DLD1 (cell line): ENCODE measurements around the gene NEXMIF.
"Not testable (repeated sequence)": the region's sequence is repeated elsewhere in the genome, so short reads cannot be mapped to it uniquely, and the experiment has no call there.

Experiments
- in situ Hi-C: cut with HindIII; loops from 2 replicates; pipeline ENCODE4 v1.10.0; 2017; ENCODE audit warnings: low sequenced_read_pairs

NEXMIF gene

GRCh38 chrX:74925225-74926088 is at the start of gene NEXMIF:
TSS of gene NEXMIF (minus strand) at chrX:74925452.
- in situ Hi-C loops: no loop called here

DNA sequence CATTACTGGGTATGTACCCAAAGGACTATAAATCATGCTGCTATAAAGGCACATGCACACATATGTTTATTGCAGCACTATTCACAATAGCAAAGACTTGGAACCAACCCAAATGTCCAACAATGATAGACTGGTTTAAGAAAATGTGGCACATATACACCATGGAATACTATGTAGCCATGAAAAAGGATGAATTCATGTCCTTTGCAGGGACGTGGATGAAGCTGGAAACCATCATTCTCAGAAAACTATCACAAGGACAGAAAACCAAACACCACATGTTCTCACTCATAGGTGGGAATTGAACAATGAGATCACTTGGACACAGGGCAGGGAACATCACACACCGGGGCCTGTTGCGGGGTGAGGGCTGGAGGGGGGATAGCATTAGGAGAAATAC is 36.7 kb upstream of the NEXMIF start:
- in situ Hi-C loops: not testable (repeated sequence)

GRCh38 chrX:74949717-74950116 is 24.5 kb upstream of the NEXMIF start:
- in situ Hi-C loops: no loop called here

DNA sequence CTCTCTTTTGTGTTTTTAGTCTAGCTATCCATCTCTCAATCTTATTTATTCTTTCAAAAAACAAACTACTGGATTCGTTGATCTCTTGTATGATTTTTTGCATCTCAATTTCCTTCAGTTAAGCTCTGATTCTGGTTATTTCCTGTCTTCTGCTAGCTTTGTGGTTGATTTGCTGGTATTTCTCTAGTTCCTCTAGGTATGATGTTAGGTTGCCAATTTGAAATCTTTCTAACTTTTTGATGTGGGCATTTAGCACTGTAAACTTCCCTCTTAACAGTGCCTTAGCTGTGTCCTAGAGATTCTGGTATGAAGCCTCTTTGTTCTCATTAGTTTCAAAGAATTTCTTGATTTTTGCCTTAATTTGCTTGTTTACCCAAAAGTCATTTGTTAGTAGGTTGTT is 15.2 kb upstream of the NEXMIF start:
- in situ Hi-C loops: no loop called here

GRCh38 chrX:74931214-74931613 is 6.0 kb upstream of the NEXMIF start:
- in situ Hi-C loops: no loop called here

DNA sequence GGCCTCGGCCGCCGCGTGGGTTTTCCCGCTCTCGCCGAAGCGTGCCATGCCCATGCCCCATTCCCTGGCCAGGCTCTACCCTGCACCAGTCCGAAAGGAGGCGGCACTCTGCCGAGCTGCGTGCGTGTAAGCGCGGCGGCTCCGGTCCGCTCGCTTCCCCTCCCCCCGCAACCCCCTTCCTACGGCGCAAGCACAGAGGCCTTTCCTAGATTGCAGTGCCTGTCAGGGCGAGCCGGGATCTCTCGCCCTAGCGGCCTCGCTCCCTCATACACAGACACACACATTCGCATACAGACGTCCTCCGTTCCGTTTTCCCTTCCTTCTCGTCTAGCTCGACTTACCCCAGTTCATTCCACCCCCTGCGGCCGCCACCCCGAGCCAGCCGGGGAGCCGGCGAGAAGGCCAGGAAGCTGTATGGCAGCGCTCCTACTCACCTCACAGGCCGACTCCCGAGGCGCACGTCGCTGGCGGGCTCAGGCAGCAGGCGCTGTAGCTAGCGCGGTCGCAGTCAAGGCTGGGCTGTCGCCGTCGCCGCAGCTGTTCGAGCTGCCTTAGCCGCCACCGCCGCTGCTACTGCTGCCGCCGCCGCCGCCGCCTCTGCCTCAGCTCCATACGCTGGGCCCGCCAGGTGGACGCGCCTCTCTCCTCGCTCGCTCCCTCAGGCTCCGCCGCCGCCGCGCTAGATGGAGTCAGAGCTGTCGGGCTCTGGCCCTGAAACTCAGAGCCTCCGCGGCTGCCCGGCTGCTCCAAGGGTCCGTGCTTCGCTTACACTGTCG is 615 bp downstream of the NEXMIF start:
- in situ Hi-C loops: no loop called here

DNA sequence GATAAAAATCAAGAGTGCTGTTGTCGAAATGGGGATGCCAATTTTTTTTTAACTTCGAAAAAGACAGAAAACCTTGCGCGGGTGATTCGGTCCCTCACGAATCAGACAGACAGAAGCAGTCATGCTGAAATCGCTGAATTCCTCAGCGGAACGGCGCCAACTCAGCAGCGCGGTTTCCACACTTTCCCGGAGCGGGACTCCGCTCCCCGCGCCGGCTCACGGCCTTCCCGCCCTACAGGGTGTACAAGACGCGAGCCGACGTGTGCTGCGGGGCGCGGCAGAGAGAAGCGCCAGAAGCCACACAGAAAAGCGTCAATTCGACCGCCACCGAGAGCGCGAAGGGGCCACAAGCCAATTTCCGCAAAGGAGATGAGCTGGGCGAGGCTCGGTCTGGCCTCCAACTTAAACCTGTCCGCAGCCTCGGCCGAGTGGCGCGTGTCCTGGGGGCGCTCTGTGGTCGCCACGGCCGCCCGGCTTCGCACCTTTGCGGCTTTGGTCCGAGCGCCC is 1.3 kb downstream of the NEXMIF start:
- in situ Hi-C loops: no loop called here

GRCh38 chrX:74922922-74923543 is 2.2 kb downstream of the NEXMIF start:
- in situ Hi-C loops: no loop called here

GRCh38 chrX:74911494-74911893 is 13.8 kb downstream of the NEXMIF start:
- in situ Hi-C loops: no loop called here

DNA sequence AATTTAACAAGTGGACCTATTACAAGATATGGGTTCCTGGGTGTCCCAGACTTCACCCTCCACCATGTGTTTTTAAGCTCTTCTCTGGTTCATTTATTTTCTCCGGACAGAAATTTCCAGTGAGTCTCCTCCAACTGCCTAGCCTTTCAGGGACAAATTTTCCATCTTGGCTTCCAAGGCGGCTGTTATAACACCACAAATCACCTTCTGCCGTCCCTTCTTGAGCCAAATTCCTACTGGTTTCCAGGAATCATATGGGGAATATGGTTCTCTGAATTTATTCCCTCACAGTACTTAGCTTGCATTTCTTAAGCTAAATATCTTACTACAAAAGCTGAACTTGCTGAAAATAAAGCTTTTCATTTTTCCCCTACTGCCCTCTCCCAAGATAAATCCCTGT is 18.8 kb downstream of the NEXMIF start:
- in situ Hi-C loops: no loop called here

- in situ Hi-C loops: no loop called here
Observed at GRCh38 chrX:74902806-74903205, 22.4 kb downstream of the NEXMIF start.

- in situ Hi-C loops: no loop called here
Observed at GRCh38 chrX:74892561-74892960, 32.7 kb downstream of the NEXMIF start.

GRCh38 chrX:74890676-74891430 is 34.4 kb downstream of the NEXMIF start:
- in situ Hi-C loops: no loop called here

- in situ Hi-C loops: not testable (repeated sequence)
Observed at GRCh38 chrX:74882383-74882782, 42.9 kb downstream of the NEXMIF start.

DNA sequence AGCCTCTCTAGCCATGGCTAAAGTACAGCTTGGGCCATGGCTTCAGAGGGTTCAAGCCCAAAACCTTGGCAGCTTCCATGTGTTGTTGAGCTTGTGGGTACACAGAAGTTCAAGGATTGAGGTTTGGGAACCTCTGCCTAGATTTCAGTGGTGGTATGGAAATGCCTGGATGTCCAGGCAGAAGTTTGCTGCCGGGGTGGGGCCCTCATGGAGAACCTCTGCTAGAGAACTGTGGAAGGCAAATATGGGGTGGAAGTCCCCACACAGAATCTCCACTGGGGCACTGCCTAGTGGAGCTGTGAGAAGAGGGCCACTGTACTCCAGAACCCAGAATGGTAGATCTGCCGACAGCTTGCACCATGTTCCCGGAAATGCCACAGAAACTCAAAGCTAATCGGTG is 59.5 kb downstream of the NEXMIF start:
- in situ Hi-C loops: no loop called here

- in situ Hi-C loops: no loop called here
Observed at GRCh38 chrX:74853255-74853654, 72.0 kb downstream of the NEXMIF start.

DNA sequence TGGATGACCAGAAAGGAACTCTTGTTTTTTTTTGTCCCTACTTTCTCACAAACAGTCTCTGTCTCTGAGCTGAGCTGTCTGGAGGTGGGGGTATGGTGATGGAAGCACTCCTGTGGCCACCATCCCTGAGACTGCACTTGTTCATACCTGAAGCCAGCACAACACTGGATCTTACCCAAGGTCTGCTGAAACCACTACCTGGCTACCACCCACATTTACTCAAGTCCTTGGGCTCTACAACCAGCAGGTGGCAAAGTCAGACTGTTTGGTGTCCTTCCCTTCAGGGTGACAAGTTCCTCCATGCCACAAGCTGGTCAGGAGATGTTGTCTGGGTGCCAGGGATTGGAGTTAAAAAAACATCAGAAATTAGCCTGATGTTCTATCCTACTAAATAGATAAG is 89.7 kb downstream of the NEXMIF start:
- in situ Hi-C loops: no loop called here

DNA sequence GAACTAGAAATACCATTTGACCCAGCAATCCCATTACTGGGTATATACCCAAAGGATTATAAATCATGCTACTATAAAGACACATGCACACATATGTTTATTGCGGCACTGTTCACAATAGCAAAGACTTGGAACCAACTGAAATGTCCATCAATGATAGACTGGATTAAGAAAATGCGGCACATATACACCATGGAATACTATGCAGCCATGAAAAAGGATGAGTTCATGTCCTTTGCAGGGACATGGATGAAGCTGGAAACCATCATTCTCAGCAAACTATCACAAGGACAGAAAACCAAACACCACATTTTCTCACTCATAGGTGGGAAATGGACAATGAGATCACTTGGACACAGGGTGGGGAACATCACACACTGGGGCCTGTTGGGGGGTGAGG is 105.5 kb downstream of the NEXMIF start:
- in situ Hi-C loops: not testable (repeated sequence)

- in situ Hi-C loops: no loop called here
Observed at GRCh38 chrX:74814681-74815080, 110.6 kb downstream of the NEXMIF start.

- in situ Hi-C loops: no loop called here
Observed at GRCh38 chrX:74804574-74804973, 120.7 kb downstream of the NEXMIF start.

GRCh38 chrX:74800062-74800461 is 125.2 kb downstream of the NEXMIF start:
- in situ Hi-C loops: no loop called here
